HEK293 (cell line): ENCODE data around the gene KCNK4.
A peak's percentile ranks its signal among the peaks of the same experiment; 100 is the strongest.

ENCODE experiments used
- BCL11B ChIP-seq: fragments of 450-650 bp; formaldehyde crosslinking; IDR thresholded peaks from 2 replicates; pipeline ENCODE4 v1.5.1; 2016; ENCODE audit warnings: low read depth, missing biosample characterization, missing genetic modification characterization
- GFI1B ChIP-seq: fragments of 450-650 bp; formaldehyde crosslinking; IDR thresholded peaks from 2 replicates; pipeline ENCODE4 v1.5.1; 2016; ENCODE audit warnings: missing biosample characterization, missing genetic modification characterization
- HIC1 ChIP-seq: fragments of 450-650 bp; formaldehyde crosslinking; IDR thresholded peaks from 2 replicates; pipeline ENCODE4 v1.5.1; 2016; ENCODE audit warnings: missing biosample characterization, missing genetic modification characterization
- HOXC10 ChIP-seq: sonication (generic); formaldehyde crosslinking; IDR thresholded peaks from 2 replicates; pipeline ENCODE4 v1.8.1; 2023; ENCODE audit warnings: mild to moderate bottlenecking, missing genetic modification reagents
- KLF1 ChIP-seq: fragments of 450-650 bp; formaldehyde crosslinking; IDR thresholded peaks from 2 replicates; pipeline ENCODE4 v1.5.1; 2016; ENCODE audit warnings: missing biosample characterization, missing genetic modification characterization
- OSR2 ChIP-seq: fragments of 450-650 bp; formaldehyde crosslinking; IDR thresholded peaks from 2 replicates; pipeline ENCODE4 v1.5.1; 2016; ENCODE audit warnings: missing biosample characterization, missing genetic modification characterization
- REST ChIP-seq: fragments of 450-650 bp; formaldehyde crosslinking; IDR thresholded peaks from 2 replicates; pipeline ENCODE4 v1.5.1; 2016; ENCODE audit warnings: missing biosample characterization, missing genetic modification characterization
- SCRT1 ChIP-seq: fragments of 450-650 bp; formaldehyde crosslinking; IDR thresholded peaks from 2 replicates; pipeline ENCODE4 v1.5.1; 2016; ENCODE audit warnings: missing biosample characterization, missing genetic modification characterization, borderline replicate concordance
- SP3 ChIP-seq: fragments of 450-650 bp; formaldehyde crosslinking; IDR thresholded peaks from 2 replicates; pipeline ENCODE4 v1.5.1; 2016; ENCODE audit warnings: missing biosample characterization, missing genetic modification characterization
- WT1 ChIP-seq: fragments of 450-650 bp; formaldehyde crosslinking; IDR thresholded peaks from 2 replicates; pipeline ENCODE4 v1.5.1; 2016; ENCODE audit warnings: missing biosample characterization, missing genetic modification characterization
- ZBTB26 ChIP-seq: fragments of 450-650 bp; formaldehyde crosslinking; optimal IDR thresholded peaks from 2 replicates; pipeline ENCODE3; 2016; ENCODE audit warnings: missing biosample characterization, mild to moderate bottlenecking, missing genetic modification characterization
- ZBTB48 ChIP-seq: fragments of 450-650 bp; formaldehyde crosslinking; IDR thresholded peaks from 2 replicates; pipeline ENCODE4 v1.5.1; 2016; ENCODE audit warnings: missing biosample characterization, missing genetic modification characterization
- ZBTB8A ChIP-seq: fragments of 450-650 bp; formaldehyde crosslinking; IDR thresholded peaks from 2 replicates; pipeline ENCODE4 v1.5.1; 2016; ENCODE audit warnings: missing biosample characterization, missing genetic modification characterization
- ZEB2 ChIP-seq: fragments of 450-650 bp; formaldehyde crosslinking; IDR thresholded peaks from 2 replicates; pipeline ENCODE4 v1.5.1; 2016; ENCODE audit warnings: missing biosample characterization, missing genetic modification characterization
- ZFHX2 ChIP-seq: fragments of 450-650 bp; formaldehyde crosslinking; conservative IDR thresholded peaks from 2 replicates; pipeline ENCODE4 v1.5.1; 2016; ENCODE audit warnings: missing biosample characterization, missing genetic modification characterization
- ZFP69B ChIP-seq: fragments of 450-650 bp; formaldehyde crosslinking; IDR thresholded peaks from 2 replicates; pipeline ENCODE4 v1.5.1; 2016; ENCODE audit warnings: missing biosample characterization, missing genetic modification characterization
- ZNF112 ChIP-seq: fragments of 450-650 bp; formaldehyde crosslinking; IDR thresholded peaks from 2 replicates; pipeline ENCODE4 v1.5.0; 2017; ENCODE audit warnings: missing biosample characterization, missing genetic modification characterization
- ZNF132 ChIP-seq: fragments of 450-650 bp; formaldehyde crosslinking; IDR thresholded peaks from 2 replicates; pipeline ENCODE4 v1.5.1; 2017; ENCODE audit warnings: missing biosample characterization, missing genetic modification characterization, borderline replicate concordance
- ZNF211 ChIP-seq: fragments of 450-650 bp; formaldehyde crosslinking; IDR thresholded peaks from 2 replicates; pipeline ENCODE4 v1.5.1; 2016; ENCODE audit warnings: low read depth, missing biosample characterization, missing genetic modification characterization
- ZNF214 ChIP-seq: fragments of 450-650 bp; formaldehyde crosslinking; IDR thresholded peaks from 2 replicates; pipeline ENCODE4 v1.5.1; 2017; ENCODE audit warnings: missing biosample characterization, mild to moderate bottlenecking, missing genetic modification characterization, borderline replicate concordance
- ZNF324 ChIP-seq: fragments of 450-650 bp; formaldehyde crosslinking; IDR thresholded peaks from 2 replicates; pipeline ENCODE4 v1.5.1; 2016; ENCODE audit warnings: missing biosample characterization, missing genetic modification characterization
- ZNF335 ChIP-seq: fragments of 450-650 bp; formaldehyde crosslinking; conservative IDR thresholded peaks from 2 replicates; pipeline ENCODE4 v1.5.1; 2016; ENCODE audit warnings: missing biosample characterization, missing genetic modification characterization
- ZNF37A ChIP-seq: fragments of 450-650 bp; IDR thresholded peaks from 2 replicates; pipeline ENCODE4 v1.5.1; 2018; ENCODE audit warnings: missing biosample characterization, missing genetic modification characterization
- ZNF426 ChIP-seq: fragments of 450-650 bp; formaldehyde crosslinking; IDR thresholded peaks from 2 replicates; pipeline ENCODE4 v1.5.1; 2017; ENCODE audit warnings: missing biosample characterization, missing genetic modification characterization, mild to moderate bottlenecking, inconsistent platforms, moderate library complexity
- ZNF48 ChIP-seq: fragments of 450-650 bp; formaldehyde crosslinking; IDR thresholded peaks from 2 replicates; pipeline ENCODE4 v1.5.1; 2016; ENCODE audit warnings: missing biosample characterization, missing genetic modification characterization
- ZNF548 ChIP-seq: fragments of 450-650 bp; formaldehyde crosslinking; IDR thresholded peaks from 2 replicates; pipeline ENCODE4 v1.5.1; 2016; ENCODE audit warnings: missing biosample characterization, missing genetic modification characterization
- ZNF623 ChIP-seq: fragments of 450-650 bp; formaldehyde crosslinking; IDR thresholded peaks from 2 replicates; pipeline ENCODE4 v1.5.1; 2016; ENCODE audit warnings: missing biosample characterization, missing genetic modification characterization
- ZNF658 ChIP-seq: fragments of 450-650 bp; formaldehyde crosslinking; IDR thresholded peaks from 2 replicates; pipeline ENCODE4; 2016; ENCODE audit warnings: missing biosample characterization, missing genetic modification characterization
- TF ChIP-seq, protein P1 (sequence below): fragments of 450-650 bp; formaldehyde crosslinking; IDR thresholded peaks from 2 replicates; pipeline ENCODE4 v1.5.1; 2016; ENCODE audit warnings: missing biosample characterization, missing genetic modification characterization
- TF ChIP-seq, protein P2 (sequence below): fragments of 450-650 bp; formaldehyde crosslinking; IDR thresholded peaks from 2 replicates; pipeline ENCODE4 v1.5.1; 2016; ENCODE audit warnings: missing biosample characterization, missing genetic modification characterization

Gene KCNK4

GRCh38 chr11:64317961-64318765 is 27.1 kb downstream of the KCNK4 start, which contains the start of gene PRDX5 (continued):
- TF ChIP-seq, protein P1, sequence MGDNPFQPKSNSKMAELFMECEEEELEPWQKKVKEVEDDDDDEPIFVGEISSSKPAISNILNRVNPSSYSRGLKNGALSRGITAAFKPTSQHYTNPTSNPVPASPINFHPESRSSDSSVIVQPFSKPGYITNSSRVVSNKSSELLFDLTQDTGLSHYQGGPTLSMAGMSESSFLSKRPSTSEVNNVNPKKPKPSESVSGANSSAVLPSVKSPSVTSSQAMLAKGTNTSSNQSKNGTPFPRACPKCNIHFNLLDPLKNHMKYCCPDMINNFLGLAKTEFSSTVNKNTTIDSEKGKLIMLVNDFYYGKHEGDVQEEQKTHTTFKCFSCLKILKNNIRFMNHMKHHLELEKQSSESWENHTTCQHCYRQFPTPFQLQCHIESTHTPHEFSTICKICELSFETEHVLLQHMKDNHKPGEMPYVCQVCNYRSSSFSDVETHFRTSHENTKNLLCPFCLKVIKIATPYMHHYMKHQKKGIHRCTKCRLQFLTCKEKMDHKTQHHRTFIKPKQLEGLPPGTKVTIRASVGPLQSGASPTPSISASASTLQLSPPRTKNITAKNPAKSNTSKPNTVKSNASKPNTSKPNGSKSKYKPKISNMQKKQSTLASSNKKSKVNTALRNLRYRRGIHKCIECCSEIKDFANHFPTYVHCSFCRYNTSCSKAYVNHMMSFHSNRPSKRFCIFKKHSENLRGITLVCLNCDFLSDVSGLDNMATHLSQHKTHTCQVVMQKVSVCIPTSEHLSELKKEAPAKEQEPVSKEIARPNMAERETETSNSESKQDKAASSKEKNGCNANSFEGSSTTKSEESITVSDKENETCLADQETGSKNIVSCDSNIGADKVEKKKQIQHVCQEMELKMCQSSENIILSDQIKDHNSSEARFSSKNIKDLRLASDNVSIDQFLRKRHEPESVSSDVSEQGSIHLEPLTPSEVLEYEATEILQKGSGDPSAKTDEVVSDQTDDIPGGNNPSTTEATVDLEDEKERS (tag by site-specific recombination), result no peak
- TF ChIP-seq ZNF548 (tag by site-specific recombination), result no peak
- no peak for TF ChIP-seq ZNF214 (tag by site-specific recombination)
- TF ChIP-seq ZNF48 (tag by site-specific recombination), result no peak
- TF ChIP-seq ZNF658 (tag by site-specific recombination), result no peak
- TF ChIP-seq, protein P2, sequence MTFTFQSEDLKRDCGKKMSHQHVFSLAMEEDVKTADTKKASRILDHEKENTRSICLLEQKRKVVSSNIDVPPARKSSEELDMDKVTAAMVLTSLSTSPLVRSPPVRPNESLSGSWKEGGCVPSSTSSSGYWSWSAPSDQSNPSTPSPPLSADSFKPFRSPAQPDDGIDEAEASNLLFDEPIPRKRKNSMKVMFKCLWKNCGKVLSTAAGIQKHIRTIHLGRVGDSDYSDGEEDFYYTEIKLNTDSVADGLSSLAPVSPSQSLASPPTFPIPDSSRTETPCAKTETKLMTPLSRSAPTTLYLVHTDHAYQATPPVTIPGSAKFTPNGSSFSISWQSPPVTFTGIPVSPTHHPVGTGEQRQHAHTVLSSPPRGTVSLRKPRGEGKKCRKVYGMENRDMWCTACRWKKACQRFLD (tag by site-specific recombination), result no peak
- TF ChIP-seq ZNF426, result no peak
- peak; percentile 27; the same call in 1 of the 2 replicates for TF ChIP-seq BCL11B (tag by site-specific recombination)
- 0 out of 2 replicates have a peak, but pooled peaks have one; percentile 8 for TF ChIP-seq OSR2 (tag by site-specific recombination)
- TF ChIP-seq ZBTB8A (tag by site-specific recombination), result peak; percentile 95
- peak; percentile 92 for TF ChIP-seq ZNF335
- TF ChIP-seq ZNF324 (tag by site-specific recombination), result peak; percentile 67
- peak; percentile 43; the same call in 1 of the 2 replicates for TF ChIP-seq KLF1 (tag by site-specific recombination)
- peak; percentile 98 for TF ChIP-seq HIC1 (tag by site-specific recombination)
- peak; percentile 64 for TF ChIP-seq SP3
- TF ChIP-seq ZNF112, result no peak
- peak; percentile 71; the same call in 1 of the 2 replicates for TF ChIP-seq ZFP69B
- no peak for TF ChIP-seq ZNF623 (tag by site-specific recombination)
- no peak for TF ChIP-seq WT1 (tag by site-specific recombination)
- TF ChIP-seq ZNF132 (tag by site-specific recombination), result no peak
- no peak for TF ChIP-seq SCRT1 (tag by site-specific recombination)
- no peak for TF ChIP-seq HOXC10 (CRISPR knock-in tag)
- TF ChIP-seq REST (tag by site-specific recombination), result peak; percentile 90
- no peak for TF ChIP-seq ZNF211 (tag by site-specific recombination)
- no peak for TF ChIP-seq ZNF37A (tag by site-specific recombination)
- TF ChIP-seq ZBTB48 (tag by site-specific recombination), result no peak
- TF ChIP-seq ZBTB26 (tag by site-specific recombination), result peak; percentile 64
- TF ChIP-seq ZEB2 (tag by site-specific recombination), result no peak; the same call in 1 of the 2 replicates
- 0 out of 2 replicates have a peak, but pooled peaks have one; percentile 16 for TF ChIP-seq GFI1B (tag by site-specific recombination)
- peak; percentile 29; the same call in 1 of the 2 replicates for TF ChIP-seq ZFHX2
